ENCODE data around the gene COX20.

Gene COX20

GRCh38 chr1:244874974-244875579 is 39.6 kb downstream of the COX20 start:
- no peak for DNase-seq (ENCODE audit: low spot score)

- no peak for DNase-seq (ENCODE audit: low spot score)
These were observed 40.9 kb downstream of the COX20 start for GRCh38 chr1:244876228-244876910.

- no peak for DNase-seq (ENCODE audit: low spot score)
These were observed 43.2 kb downstream of the COX20 start for GRCh38 chr1:244878681-244879080.

GRCh38 chr1:244881552-244882280 is 46.3 kb downstream of the COX20 start:
- no peak for DNase-seq (ENCODE audit: low spot score)

- no peak for DNase-seq (ENCODE audit: low spot score)
These were observed 51.8 kb downstream of the COX20 start for GRCh38 chr1:244887281-244887680.

GRCh38 chr1:244893836-244894235 is 58.4 kb downstream of the COX20 start:
- DNase-seq (ENCODE audit: low spot score): no peak
